GM12874 (cell line): ENCODE results near the gene THAP10.

ENCODE experiments used
- CTCF ChIP-seq: IDR thresholded peaks from 2 replicates; pipeline ENCODE4 v1.5.1; 2011; ENCODE audit warnings: low read depth, mild to moderate bottlenecking, control low read depth, low read length, moderate library complexity; ENCODE audit not compliant: insufficient read depth

Gene THAP10

DNA sequence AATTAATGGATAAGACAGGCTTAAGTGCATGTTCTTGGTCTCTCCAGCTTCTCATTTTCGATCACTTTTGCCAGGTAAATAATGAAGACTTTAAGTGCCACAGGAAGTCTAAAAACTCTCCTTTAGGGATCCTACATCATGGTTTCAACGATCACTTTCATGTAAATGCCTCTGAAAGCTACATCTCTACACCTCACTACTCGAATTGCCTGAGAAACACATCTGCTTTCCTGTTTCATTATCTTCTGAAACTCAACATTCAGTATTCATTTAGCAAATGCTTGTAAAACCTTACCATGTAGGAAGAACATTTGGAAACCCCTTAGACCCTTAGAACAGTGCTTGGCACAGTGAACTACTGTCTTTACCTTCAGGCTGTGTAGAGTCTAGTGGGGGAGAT is 16.2 kb downstream of the THAP10 start:
- no peak for TF ChIP-seq CTCF

- no peak for TF ChIP-seq CTCF
Observed at GRCh38 chr15:70875001-70875782, 17.0 kb downstream of the THAP10 start.

- TF ChIP-seq CTCF = no peak
Observed at GRCh38 chr15:70873232-70874054, 18.8 kb downstream of the THAP10 start.

- TF ChIP-seq CTCF = no peak
Observed at GRCh38 chr15:70870051-70870450, 22.2 kb downstream of the THAP10 start.

- no peak for TF ChIP-seq CTCF
Observed at GRCh38 chr15:70869346-70869745, 22.9 kb downstream of the THAP10 start.

DNA sequence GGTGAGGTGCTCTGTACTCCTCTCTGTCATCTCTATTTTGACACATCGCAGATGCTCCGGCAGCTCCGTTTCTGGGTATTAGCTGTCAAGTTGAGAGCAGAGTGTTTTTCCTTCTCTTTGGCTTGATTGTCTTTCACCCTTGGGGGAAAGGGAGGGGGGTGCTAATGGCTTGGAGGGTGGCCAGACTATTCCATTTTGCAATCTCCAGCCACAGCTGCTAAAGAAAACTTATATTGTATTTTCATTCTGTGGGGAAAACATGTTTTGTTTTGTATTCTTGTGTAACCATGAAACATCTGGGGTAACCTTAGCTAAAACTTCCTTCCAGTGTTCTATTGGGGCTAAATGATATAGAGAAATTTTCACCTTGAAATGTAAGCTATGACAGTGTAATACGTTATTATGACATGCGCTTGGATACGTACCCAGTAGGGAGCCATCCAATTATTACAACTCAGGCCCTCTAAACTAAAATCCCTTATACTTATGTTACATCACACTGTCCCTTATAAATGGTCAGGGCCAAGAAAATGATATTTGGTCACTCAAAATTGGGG is 24.2 kb downstream of the THAP10 start:
- TF ChIP-seq CTCF = no peak

- TF ChIP-seq CTCF = no peak
Observed at GRCh38 chr15:70866982-70867641, 25.1 kb downstream of the THAP10 start.
